Measurements from ENCODE around the gene UBA7. TPM values are rescaled to one million over a fixed set of nuclear protein-coding genes. Genes with fewer than 3 reads are reported as not detected.

The UBA7 gene
- total RNA-seq, 2 donors from 2014 or later, result 1.0 to 3.4 TPM

GRCh38 chr3:49805367-49805782, 8.4 kb downstream of the UBA7 start:
- H3K9me3 ChIP-seq (ENCODE audit: control insufficient read depth, low read length), result no peaks in the 10 kb centered on the region
- DNase-seq, result no peak
- H3K4me3 ChIP-seq (ENCODE audit: low read length), result no peak overlapping the region
- Mint-ChIP-seq H3K36me3 (ENCODE audit: low read depth) (no peaks in the 10 kb centered on the region), H3K4me1 (peaks cover 11% of the 10 kb centered on the region), H3K27me3 (ENCODE audit: insufficient read depth) (peaks cover 43% of the 10 kb centered on the region), H3K4me3 (no peak overlapping the region), H3K9me3 (no peaks in the 10 kb centered on the region), H3K27ac (no peak overlapping the region)
- peaks cover 50% of the 10 kb centered on the region for H3K27me3 ChIP-seq (ENCODE audit: control insufficient read depth, insufficient read depth, low read length, poor library complexity, severe bottlenecking)
- WGBS, 2 experiments (ENCODE audit: insufficient coverage in 1 of 2, insufficient read length in 1 of 2), result 80% methylated on average over 3 of the region's 3 CpGs; no CpG with 5 or more reads in 1 of the 2 experiments
- H3K27ac ChIP-seq (ENCODE audit: low read depth, low read length), result no peak overlapping the region
- no peaks in the 10 kb centered on the region for H3K36me3 ChIP-seq (ENCODE audit: control insufficient read depth, insufficient read depth, low read length)
- no peak for TF ChIP-seq CTCF (conservative IDR thresholded peaks at IDR 0.05)
- H3K9ac ChIP-seq (ENCODE audit: extremely low read depth, low read length, poor library complexity, severe bottlenecking), result no peak overlapping the region
- no peaks in the 10 kb centered on the region for H3K4me1 ChIP-seq (ENCODE audit: control insufficient read depth, insufficient read depth, low read length)

GRCh38 chr3:49804141-49805041, 9.4 kb downstream of the UBA7 start:
- H3K4me3 Mint-ChIP-seq, result no peak overlapping the region
- WGBS, 2 experiments (ENCODE audit: insufficient coverage in 1 of 2, insufficient read length in 1 of 2), result 92 to 93% methylated on average over 22 to 26 of the region's 26 CpGs
- no peak for TF ChIP-seq CTCF (conservative IDR thresholded peaks at IDR 0.05)
- Histone ChIP-seq H3K27me3 (ENCODE audit: control insufficient read depth, insufficient read depth, low read length, poor library complexity, severe bottlenecking) (peaks cover 50% of the 10 kb centered on the region), H3K36me3 (ENCODE audit: control insufficient read depth, insufficient read depth, low read length) (no peaks in the 10 kb centered on the region), H3K27ac (ENCODE audit: low read depth, low read length) (no peak overlapping the region), H3K9ac (ENCODE audit: extremely low read depth, low read length, poor library complexity, severe bottlenecking) (no peak overlapping the region), H3K4me3 (ENCODE audit: low read length) (no peak overlapping the region), H3K9me3 (ENCODE audit: control insufficient read depth, low read length) (no peaks in the 10 kb centered on the region), H3K4me1 (ENCODE audit: control insufficient read depth, insufficient read depth, low read length) (no peaks in the 10 kb centered on the region)
- no peak for DNase-seq
- H3K27me3 Mint-ChIP-seq (ENCODE audit: insufficient read depth), result peaks cover 49% of the 10 kb centered on the region
- H3K9me3 Mint-ChIP-seq, result no peaks in the 10 kb centered on the region
- H3K27ac Mint-ChIP-seq, result no peak overlapping the region
- H3K4me1 Mint-ChIP-seq, result peaks cover 11% of the 10 kb centered on the region
- H3K36me3 Mint-ChIP-seq (ENCODE audit: low read depth), result no peaks in the 10 kb centered on the region

DNA sequence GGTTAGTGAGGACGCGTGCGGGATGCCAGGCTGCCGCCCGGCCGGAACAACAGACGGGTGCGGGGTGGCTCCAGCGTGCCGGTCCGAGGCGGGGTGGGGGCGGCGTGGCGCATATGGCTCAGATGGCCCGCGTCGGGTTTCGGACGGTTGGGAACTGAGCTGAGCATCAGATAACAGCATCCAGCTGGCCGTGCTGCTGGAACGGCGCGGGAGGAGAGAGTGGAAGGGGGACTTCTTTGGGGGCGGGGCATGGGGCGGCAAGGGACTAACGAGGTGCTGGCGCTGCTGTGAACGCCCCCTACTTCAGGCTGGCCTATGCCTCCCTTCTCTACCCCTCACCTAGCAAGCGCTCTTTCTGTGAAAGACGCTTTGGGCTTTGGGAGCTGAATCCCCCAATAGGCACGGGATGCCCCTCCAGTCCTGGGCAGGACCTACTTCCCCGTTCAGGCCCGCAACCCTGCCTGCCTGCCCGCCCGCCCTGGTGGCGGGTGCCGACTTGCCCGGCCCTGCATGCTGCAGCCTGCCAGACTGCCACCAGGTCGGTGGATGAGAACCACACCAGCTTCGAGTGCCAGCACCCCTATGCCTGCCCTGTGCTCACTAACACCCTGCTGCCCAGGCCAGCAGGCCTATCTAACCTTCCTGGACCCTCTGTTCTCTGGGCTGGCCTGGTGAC, 10.2 kb downstream of the UBA7 start:
- Histone ChIP-seq H3K4me3 (ENCODE audit: low read length) (peak overlapping the region; percentile 82), H3K4me1 (ENCODE audit: control insufficient read depth, insufficient read depth, low read length) (no peaks in the 10 kb centered on the region), H3K27ac (ENCODE audit: low read depth, low read length) (peak overlapping the region; percentile 68), H3K36me3 (ENCODE audit: control insufficient read depth, insufficient read depth, low read length) (no peaks in the 10 kb centered on the region), H3K27me3 (ENCODE audit: control insufficient read depth, insufficient read depth, low read length, poor library complexity, severe bottlenecking) (peaks cover 50% of the 10 kb centered on the region), H3K9ac (ENCODE audit: extremely low read depth, low read length, poor library complexity, severe bottlenecking) (no peak overlapping the region), H3K9me3 (ENCODE audit: control insufficient read depth, low read length) (no peaks in the 10 kb centered on the region)
- Mint-ChIP-seq H3K27ac (no peak overlapping the region), H3K4me3 (peak overlapping the region; percentile 71), H3K9me3 (no peaks in the 10 kb centered on the region), H3K36me3 (ENCODE audit: low read depth) (no peaks in the 10 kb centered on the region), H3K4me1 (peaks cover 11% of the 10 kb centered on the region), H3K27me3 (ENCODE audit: insufficient read depth) (peaks cover 57% of the 10 kb centered on the region)
- no peak for DNase-seq
- peak; percentile 35 for TF ChIP-seq CTCF (conservative IDR thresholded peaks at IDR 0.05)
- 20 to 21% methylated on average over 23 to 41 of the region's 41 CpGs for WGBS, 2 experiments (ENCODE audit: insufficient coverage in 1 of 2, insufficient read length in 1 of 2)

Measured in endodermal cell (in vitro differentiated cells).